H54 (cell line): Measurements from ENCODE around the gene PHLDB1.
A peak's percentile ranks its signal among the peaks of the same experiment; 100 is the strongest.
"Not testable (repeated sequence)": the region's sequence is repeated elsewhere in the genome, so short reads cannot be mapped to it uniquely, and the experiment has no call there.

Source experiments
- DNase-seq: peaks from one replicate; pipeline ENCODE4 v3.0.0; 2011; ENCODE audit warnings: low spot score, mixed read lengths; ENCODE audit not compliant: insufficient read length
- FAIRE-seq: peaks from 3 replicates; lab custom pipeline; 2011; peaks lifted over from hg19 to GRCh38; lab: Jason Lieb, UNC
- POLR2A ChIP-seq: IDR thresholded peaks from 2 replicates; pipeline ENCODE4 v1.6.1; 2011; ENCODE audit warnings: low read depth, mild to moderate bottlenecking, low read length

The PHLDB1 gene

DNA sequence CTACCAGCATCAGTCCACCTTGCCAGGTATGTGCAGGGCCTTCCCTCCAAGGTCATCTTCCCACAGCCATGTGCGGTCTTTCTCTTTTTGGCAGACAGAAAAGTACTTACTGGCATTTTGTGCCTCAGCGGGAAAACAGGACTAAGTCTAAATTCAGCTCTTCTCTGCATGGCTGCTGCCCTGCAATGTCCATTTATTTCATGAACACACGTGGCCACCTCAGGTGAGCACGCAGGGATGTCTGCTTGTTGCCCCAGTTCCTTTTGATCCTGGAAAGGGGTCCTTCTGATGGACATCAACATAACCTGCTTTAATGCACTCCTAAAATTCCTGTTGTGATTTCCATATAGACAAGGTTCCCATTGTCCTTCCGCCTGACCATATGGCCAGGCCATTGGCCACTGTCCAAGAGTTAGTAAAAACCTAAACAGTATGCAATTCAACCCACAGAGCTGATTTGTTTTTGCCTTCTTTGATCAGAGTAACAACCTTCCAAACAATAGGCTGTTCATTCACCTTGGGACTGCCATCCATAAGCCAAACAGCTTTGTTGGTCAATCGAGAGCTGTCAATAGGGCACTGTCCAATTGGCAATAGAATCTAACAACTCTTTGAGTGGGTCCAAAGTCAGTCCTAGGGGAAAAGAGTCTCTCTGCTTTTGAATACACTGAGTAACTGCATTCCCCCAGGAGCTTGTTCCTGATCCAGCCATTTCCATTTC lies 66.1 kb downstream of the PHLDB1 start:
- no peak for FAIRE-seq
- DNase-seq = no peak

DNA sequence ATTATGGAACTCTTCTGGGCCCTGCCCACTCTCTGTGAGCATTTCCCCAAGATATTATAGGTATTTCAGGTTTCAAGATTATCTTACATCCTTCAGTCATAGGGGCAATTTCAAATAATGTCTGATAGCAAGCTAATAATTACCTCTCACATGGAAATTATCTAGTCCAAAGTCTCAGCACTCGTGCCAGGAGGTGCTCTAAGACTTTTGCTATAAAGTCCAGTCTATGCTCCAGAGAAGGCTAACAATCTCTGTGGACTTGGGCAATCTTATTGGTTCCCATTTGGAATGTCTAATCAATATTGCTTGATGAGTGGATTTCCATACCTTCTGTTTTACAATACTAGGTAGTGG lies 66.6 kb downstream of the PHLDB1 start:
- no peak for TF ChIP-seq POLR2A
- FAIRE-seq (no peak), DNase-seq (no peak)

More for the DNA sequence above, 66.1 kb downstream of the PHLDB1 start:
- no peak for TF ChIP-seq POLR2A

DNA sequence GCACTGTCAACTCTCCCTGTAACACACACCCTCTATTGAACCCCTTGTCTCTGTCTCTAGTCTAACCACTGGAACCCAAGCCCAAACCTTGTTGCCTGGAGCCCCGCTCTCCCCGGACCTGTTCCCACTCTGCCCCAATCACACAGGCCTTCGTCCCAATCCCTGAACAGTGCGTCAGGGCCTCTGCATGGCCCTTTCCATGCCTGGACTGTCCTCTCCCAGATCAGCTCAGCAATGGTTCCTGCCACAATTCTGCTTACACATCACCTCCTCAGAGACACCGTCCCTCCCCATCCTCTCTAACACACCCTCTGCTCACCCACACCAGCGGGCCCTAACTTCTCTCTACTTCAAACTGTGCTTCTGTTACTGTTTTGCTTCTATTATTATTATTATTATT lies 70.6 kb downstream of the PHLDB1 start:
- no peak for TF ChIP-seq POLR2A

DNA sequence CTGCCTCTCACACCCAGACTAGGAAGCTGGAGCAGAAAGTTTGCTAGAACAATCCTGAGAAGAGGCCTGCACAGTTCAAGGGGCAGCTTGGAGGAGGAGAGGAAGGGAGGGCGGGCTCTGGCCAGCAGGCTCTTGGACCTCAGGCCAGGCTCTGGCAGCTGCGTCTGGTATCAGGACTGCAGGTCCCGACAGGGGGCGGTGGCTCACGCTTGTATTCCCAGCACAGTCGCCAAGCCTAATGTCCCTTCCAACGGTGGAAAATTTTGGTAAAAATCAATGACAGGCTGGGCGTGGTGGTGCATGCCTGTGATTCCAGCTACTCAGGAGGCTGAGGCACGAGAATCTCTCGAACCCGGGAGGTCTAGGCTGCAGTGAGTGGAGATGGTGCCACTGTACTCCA lies 71.5 kb downstream of the PHLDB1 start:
- FAIRE-seq = not testable (repeated sequence)

More for the DNA sequence above, 70.6 kb downstream of the PHLDB1 start:
- FAIRE-seq (no peak), DNase-seq (no peak)

DNA sequence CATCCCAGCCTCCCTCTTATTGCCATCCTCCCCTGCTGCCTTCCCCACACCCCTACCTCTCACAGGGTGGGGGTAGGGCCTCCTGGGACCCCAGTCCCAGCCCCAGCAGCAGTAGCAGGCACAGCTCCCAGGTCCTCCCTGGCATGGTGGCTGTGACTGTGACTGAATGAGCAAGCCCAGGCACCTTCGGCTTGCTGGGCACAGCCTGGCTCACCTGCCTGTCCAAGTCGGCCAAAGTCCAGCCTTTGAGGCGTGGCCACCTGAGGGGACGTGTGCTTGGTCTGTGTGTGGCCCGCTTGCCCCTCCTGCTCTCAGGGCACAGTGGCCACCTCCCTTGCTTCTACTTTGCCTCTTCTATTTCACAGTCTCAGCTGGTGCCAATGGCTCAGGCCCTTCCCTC lies 72.1 kb downstream of the PHLDB1 start, which contains the start of gene TREH:
TSS of gene TREH (minus strand) at position 168 of the 400 bp plus-strand sequence. CDS start at position 145, 23 bp downstream.
- TF ChIP-seq POLR2A = no peak
- FAIRE-seq (no peak), DNase-seq (no peak)

More for the DNA sequence above, 71.5 kb downstream of the PHLDB1 start:
- DNase-seq = not testable (repeated sequence)

DNA sequence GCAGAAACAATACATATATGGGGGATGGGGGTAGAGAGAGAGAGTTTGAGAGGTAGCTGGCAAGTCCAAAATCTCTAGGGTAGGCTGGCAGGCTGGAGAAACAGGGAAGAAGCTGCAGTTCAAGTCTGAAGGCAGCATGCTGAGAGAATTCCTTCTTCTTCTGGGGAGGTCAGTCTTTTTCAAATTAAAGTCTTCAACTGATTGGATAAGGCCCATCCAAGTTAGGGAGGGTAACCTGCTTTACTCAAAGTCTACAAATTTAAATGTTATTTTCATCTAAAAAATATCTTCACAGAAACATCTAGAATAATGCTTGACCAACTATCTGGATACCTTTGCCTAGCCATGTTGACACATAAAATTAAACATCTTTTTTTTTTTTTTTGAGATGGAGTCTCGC lies 75.0 kb downstream of the PHLDB1 start:
- FAIRE-seq = no peak
- no peak for TF ChIP-seq POLR2A

DNA sequence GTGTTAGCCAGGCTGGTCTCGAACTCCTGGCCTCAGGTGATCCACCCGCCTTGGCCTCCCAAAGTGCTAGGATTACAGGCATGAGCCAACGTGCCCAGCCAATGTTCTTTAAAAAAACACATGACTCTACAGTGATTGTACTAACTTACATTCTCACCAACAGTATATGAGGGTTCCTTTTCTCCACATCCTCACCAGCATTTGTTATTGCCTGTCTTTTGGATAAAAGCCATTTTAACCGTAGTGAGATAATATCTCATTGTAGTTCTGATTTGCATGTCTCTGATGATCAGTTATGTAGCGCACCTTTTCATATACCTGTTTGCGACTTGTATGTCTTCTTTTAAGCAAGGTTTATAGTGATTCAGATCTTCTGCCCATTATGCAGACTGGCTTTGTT lies 75.5 kb downstream of the PHLDB1 start:
- not testable (repeated sequence) for FAIRE-seq, DNase-seq

More for the DNA sequence above, 75.0 kb downstream of the PHLDB1 start:
- DNase-seq = no peak

DNA sequence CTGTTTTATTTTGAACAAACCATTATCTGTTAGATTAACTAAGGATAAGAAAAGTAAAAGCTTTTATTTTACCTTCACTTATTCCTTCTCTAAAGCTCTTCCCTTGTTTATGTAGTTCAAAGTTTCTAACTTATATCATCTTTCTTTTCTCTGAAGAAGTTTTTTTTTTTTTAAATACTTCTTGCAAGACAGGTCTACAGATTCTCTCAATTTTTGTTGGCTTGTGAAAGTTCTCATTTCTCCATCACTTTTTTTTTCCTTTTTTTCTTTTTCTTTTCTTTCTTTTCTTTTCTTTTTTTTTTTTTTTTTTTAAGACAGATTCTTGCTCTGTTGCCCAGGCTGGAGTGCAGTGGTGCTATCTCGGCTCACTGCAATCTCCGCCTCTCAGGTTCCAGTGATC lies 76.8 kb downstream of the PHLDB1 start:
- DNase-seq (no peak), FAIRE-seq (no peak)
- no peak for TF ChIP-seq POLR2A

DNA sequence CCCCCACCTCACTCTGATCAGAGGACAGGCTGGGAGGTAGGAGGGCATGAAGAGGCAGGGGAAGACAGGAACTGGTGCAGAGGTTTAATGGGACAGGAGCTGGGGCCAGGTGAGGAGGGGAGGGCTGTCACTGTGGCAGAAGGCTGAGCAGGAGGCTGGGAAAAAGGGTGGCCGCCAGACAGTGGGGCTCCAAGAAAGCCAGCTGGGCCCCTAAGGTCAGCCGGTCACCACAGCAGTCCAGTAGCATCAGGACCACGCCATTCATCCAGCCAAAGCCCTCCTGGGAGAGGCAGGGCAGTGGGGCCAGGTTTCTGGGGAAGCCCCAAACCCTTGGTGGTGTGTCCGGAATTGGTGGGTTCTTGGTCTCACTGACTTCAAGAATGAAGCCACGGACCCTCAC lies 80.5 kb downstream of the PHLDB1 start:
- DNase-seq (no peak), FAIRE-seq (no peak)
- TF ChIP-seq POLR2A = no peak

DNA sequence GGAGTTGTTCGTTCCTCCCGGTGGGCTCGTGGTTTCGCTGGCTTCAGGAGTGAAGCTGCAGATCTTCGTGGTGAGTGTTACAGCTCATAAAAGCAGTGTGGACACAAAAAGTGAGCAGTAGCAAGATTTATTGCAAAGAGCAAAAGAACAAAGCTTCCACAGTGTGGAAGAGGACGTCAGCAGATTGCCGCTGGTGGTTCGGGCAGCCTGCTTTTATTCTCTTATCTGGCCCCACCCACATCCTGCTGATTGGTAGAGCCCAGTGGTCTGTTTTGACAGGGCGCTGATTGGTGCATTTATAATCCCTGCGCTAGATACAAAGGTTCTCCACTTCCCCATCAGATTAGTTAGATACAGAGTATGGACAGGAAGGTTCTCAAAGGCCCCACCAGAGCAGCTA lies 80.9 kb downstream of the PHLDB1 start:
- DNase-seq, FAIRE-seq: not testable (repeated sequence)

DNA sequence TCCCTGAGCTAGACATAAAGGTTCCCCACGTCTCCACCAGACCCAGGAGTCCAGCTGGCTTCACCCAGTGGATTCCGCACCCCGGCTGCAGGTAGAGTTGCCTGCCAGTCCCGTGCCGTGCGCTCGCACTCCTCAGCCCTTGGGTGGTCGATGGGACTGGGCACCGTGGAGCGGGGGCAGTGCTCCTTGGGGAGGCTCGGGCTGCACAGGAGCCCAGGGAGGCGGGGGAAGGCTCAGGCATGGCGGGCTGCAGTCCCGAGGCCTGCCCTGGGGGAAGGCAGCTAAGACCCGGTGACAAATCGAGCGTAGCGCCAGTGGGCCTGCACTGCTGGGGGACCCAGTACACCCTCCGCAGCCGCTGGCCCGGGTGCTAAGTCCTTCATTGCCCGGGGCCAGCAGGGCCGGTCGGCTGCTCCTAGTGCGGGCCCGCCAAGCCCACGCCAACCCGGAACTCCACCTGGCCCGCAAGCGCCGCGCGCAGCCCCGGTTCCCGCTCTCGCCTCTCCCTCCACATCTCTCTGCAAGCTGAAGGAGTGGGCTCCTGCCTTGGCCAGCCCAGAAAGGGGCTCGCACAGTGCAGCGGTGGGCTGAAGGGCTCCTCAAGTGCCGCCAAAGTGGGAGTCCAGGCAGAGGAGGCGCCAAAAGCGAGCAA lies 81.6 kb downstream of the PHLDB1 start:
- TF ChIP-seq POLR2A = no peak
- DNase-seq = no peak
- FAIRE-seq = no peak

DNA sequence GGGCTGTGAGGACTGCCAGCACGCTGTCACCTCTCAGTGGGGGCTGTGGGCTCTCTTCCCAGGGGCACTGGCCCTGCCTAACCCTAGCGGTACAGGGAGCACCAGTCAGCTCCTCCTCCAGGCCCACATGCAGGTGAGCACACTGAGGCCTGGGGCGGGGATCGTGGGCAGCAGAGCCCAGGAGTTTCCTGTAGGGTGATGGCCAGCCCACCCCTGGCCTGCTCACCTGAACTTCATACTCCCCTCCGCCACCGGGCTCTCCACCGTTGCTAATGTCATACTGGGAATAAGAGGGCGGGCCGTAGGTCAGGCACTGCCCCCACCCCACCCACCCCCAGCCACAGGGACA lies 82.1 kb downstream of the PHLDB1 start:
- FAIRE-seq (no peak), DNase-seq (no peak)
- TF ChIP-seq POLR2A = no peak

DNA sequence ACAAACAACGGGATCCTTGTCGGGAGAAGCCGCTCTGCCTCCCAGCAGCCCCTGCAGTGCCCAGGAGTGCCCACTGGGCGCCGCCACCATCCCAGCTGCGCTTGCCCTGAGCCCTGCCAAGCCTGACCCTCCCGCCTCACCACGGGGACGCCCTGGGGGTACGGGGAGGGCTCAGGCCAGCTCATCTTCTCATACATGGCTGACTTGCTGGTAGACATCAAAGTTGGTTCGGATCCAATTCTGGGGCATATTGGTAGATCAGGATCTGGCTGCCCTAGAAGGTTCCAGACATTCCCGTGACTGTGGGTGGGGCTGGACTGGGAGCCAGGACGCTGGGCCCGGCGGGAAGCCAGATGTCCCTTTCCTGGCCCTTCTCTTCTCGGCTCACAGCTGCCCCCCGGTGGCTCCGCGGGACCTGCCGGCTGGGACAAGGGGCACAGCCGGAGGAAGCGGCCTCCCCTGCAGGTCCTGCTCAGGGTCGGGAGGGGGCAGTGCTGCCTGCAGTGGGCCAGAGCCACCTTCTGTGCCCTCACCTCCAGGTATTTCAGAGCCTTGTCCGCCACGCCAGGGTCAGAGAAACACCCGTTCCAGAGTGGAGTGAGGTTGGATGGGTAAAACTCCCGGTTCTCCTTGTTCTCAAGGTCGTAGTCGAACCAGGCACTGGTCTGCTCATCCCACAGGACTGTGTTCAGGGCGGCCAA lies 82.6 kb downstream of the PHLDB1 start:
- FAIRE-seq = no peak
- TF ChIP-seq POLR2A = no peak
- peak; percentile 77 for DNase-seq

DNA sequence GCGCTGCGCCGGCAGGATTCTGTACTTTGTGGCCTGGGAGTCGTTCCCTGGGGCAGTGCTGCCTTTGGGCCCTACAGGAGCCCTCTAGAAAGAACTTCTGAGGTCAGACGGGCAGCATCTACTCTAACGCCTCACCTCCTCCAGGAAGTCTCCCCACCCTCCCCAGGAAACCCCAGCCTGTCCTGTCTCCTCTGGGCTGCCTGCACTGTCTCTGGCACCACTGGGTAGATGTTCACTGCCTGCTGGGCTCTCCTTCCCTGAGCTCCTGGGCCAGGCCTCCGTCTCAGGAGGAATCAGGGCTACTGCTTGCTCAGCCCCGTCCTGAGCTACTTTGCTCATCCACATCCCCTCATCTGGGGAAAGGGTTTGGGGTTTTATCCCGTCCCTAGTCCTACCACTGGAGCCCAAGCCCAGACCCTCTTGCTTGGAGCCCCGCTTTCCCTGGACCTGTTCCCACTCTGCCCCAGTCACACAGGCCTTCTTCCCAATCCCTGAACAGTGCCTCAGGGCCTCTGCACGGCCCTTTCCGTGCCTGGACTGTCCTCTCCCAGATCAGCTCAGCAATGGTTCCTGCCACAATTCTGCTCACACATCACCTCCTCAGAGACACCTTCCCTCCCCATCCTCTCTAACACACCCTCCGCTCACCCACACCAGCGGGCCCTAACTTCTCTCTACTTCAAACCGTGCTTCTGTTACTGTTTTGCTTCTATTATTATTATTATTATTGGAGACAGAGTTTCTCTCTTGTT lies 83.3 kb downstream of the PHLDB1 start:
- DNase-seq = no peak

More for the DNA sequence above, 83.3 kb downstream of the PHLDB1 start:
- no peak for TF ChIP-seq POLR2A
- no peak for FAIRE-seq
